Mesenchymal stem cell (in vitro differentiated cells and primary cell): ENCODE results near the gene SDHAF1. TPM values are rescaled to one million over a fixed set of nuclear protein-coding genes. Genes with fewer than 3 reads are reported as not detected.

ENCODE experiments used
- DNase-seq: peaks from one replicate; pipeline ENCODE4 v3.0.0-alpha.2; 2013
- H2AFZ ChIP-seq: one replicate; pipeline ENCODE4 v1.6.1; 2013; ENCODE audit warnings: low read depth, mild to moderate bottlenecking, control low read depth, inconsistent platforms, low read length, moderate library complexity
- H2AK5ac ChIP-seq: 2 replicates; pipeline ENCODE4 v1.6.1; 2013; ENCODE audit warnings: low read length, moderate library complexity, mild to moderate bottlenecking, inconsistent platforms; ENCODE audit not compliant: severe bottlenecking
- H2BK120ac ChIP-seq: one replicate; pipeline ENCODE4 v1.6.1; 2013; ENCODE audit warnings: low read depth, mild to moderate bottlenecking, inconsistent platforms, low read length, moderate library complexity
- H2BK12ac ChIP-seq, 2 experiments: one replicate each; pipeline ENCODE4 v1.6.1; 2013; ENCODE audit warnings: inconsistent platforms in 2 of 2, low read length in 2 of 2, mild to moderate bottlenecking in 2 of 2, moderate library complexity in 2 of 2, control low read depth in 1 of 2
- H2BK15ac ChIP-seq: one replicate; pipeline ENCODE4 v1.6.1; 2013; ENCODE audit warnings: mild to moderate bottlenecking, low read depth, inconsistent platforms; ENCODE audit not compliant: poor library complexity, severe bottlenecking
- H2BK5ac ChIP-seq: 2 replicates; pipeline ENCODE4 v1.6.1; 2013; ENCODE audit warnings: low read depth, mild to moderate bottlenecking, low read length, control low read depth, inconsistent platforms; ENCODE audit not compliant: poor library complexity, severe bottlenecking
- H3K14ac ChIP-seq, 2 experiments: one replicate each; pipeline ENCODE4 v1.6.1; 2013; ENCODE audit warnings: inconsistent platforms in 2 of 2, low read length in 2 of 2, control low read depth in 1 of 2, mild to moderate bottlenecking in 1 of 2, moderate library complexity in 1 of 2
- H3K18ac ChIP-seq, 2 experiments: one replicate each; pipeline ENCODE4 v1.6.1; 2013; ENCODE audit warnings: inconsistent platforms in 2 of 2, low read length in 2 of 2, control low read depth in 1 of 2, low read depth in 1 of 2, mild to moderate bottlenecking in 1 of 2
- H3K23ac ChIP-seq, 2 experiments: one replicate each; pipeline ENCODE4 v1.6.1; 2013; ENCODE audit warnings: inconsistent platforms in 2 of 2, low read length in 2 of 2, mild to moderate bottlenecking in 2 of 2, moderate library complexity in 2 of 2, control low read depth in 1 of 2
- H3K27ac ChIP-seq: 2 replicates; pipeline ENCODE4 v1.5.1; 2013; ENCODE audit warnings: mild to moderate bottlenecking, moderate library complexity, low read length, control low read depth, inconsistent platforms; ENCODE audit not compliant: poor library complexity, severe bottlenecking
- H3K27me3 ChIP-seq, 2 experiments: 2 replicates each; pipeline versions ENCODE4 v1.6.1 to v1.7.0; 2013; ENCODE audit warnings: low read length in 2 of 2, mild to moderate bottlenecking in 2 of 2, moderate library complexity in 2 of 2, control low read depth in 1 of 2, inconsistent platforms in 1 of 2; ENCODE audit not compliant: control insufficient read depth in 1 of 2, insufficient read depth in 1 of 2
- H3K36me3 ChIP-seq, 2 experiments: 2 replicates each; pipeline versions ENCODE4 v1.6.1 to v1.7.0; 2013; ENCODE audit warnings: low read length in 2 of 2, control low read depth in 1 of 2, inconsistent platforms in 1 of 2, low read depth in 1 of 2, mild to moderate bottlenecking in 1 of 2; ENCODE audit not compliant: insufficient read depth in 2 of 2, control insufficient read depth in 1 of 2
- H3K4ac ChIP-seq, 2 experiments: one replicate each; pipeline ENCODE4 v1.6.1; 2013; ENCODE audit warnings: inconsistent platforms in 2 of 2, low read length in 2 of 2, mild to moderate bottlenecking in 2 of 2, moderate library complexity in 2 of 2, control low read depth in 1 of 2, low read depth in 1 of 2
- H3K4me1 ChIP-seq: 2 replicates; pipeline ENCODE4 v1.6.1; 2013; ENCODE audit warnings: low read depth, low read length, control low read depth; ENCODE audit not compliant: control insufficient read depth, insufficient read depth
- H3K4me2 ChIP-seq: 2 replicates; pipeline ENCODE4 v1.6.1; 2013; ENCODE audit warnings: low read length, mild to moderate bottlenecking, inconsistent platforms; ENCODE audit not compliant: poor library complexity, severe bottlenecking
- H3K4me3 ChIP-seq, 2 experiments: 2 replicates each; pipeline versions ENCODE4 v1.5.1 to v1.7.0; 2013; ENCODE audit warnings: low read length in 2 of 2, mild to moderate bottlenecking in 2 of 2, control low read depth in 1 of 2, low read depth in 1 of 2; ENCODE audit not compliant: insufficient read depth in 1 of 2
- H3K79me1 ChIP-seq: replicated peaks from 2 replicates; pipeline ENCODE4 v1.6.1; 2013; ENCODE audit warnings: mild to moderate bottlenecking, control low read depth, low read length, inconsistent platforms; ENCODE audit not compliant: poor library complexity, severe bottlenecking
- H3K9ac ChIP-seq: 2 replicates; pipeline ENCODE4 v1.7.0; 2013; ENCODE audit warnings: mild to moderate bottlenecking, low read length, moderate library complexity
- H3K9me3 ChIP-seq: 2 replicates; pipeline ENCODE4 v1.7.0; 2013; ENCODE audit warnings: mild to moderate bottlenecking, low read length; ENCODE audit not compliant: control insufficient read depth
- H4K8ac ChIP-seq: one replicate; pipeline ENCODE4 v1.6.1; 2013; ENCODE audit warnings: inconsistent platforms, mild to moderate bottlenecking, low read length, moderate library complexity
- H4K91ac ChIP-seq: one replicate; pipeline ENCODE4 v1.6.1; 2013; ENCODE audit warnings: mild to moderate bottlenecking, low read length, inconsistent platforms
- WGBS: methylation state at CpG from one replicate; pipeline ENCODE4 v1.1.7; 2013; ENCODE audit warnings: mixed read lengths; 5-methylcytosine and 5-hydroxymethylcytosine counted together
- polyA plus RNA-seq, 2 experiments: library from polyadenylated mRNA; stranded (reverse); fragments of 200-250 nt; gene quantifications; one replicate each; pipeline ENCODE4 v1.2.3, GENCODE V29; 2013

SDHAF1 gene
- polyA plus RNA-seq (2013, experiment 1 of 2) = 13.3 TPM
- 13.1 TPM for polyA plus RNA-seq (2013, experiment 2 of 2)

- under 1% methylated on average over 86 of the region's 97 CpGs for WGBS
- H3K23ac ChIP-seq = peak within 1 kb of the TSS in 1 of 2 experiments; percentile 75
- no peak within 1 kb of the TSS for H2BK12ac ChIP-seq
- H3K27ac ChIP-seq = no peak within 1 kb of the TSS
- H3K4me1 ChIP-seq = peaks cover 15% of the 10 kb centered on the region
- H2BK5ac ChIP-seq = no peak within 1 kb of the TSS
- peaks cover 0 to 5% of the 10 kb centered on the region in 2 experiments for H3K27me3 ChIP-seq
- H3K18ac ChIP-seq = peak within 1 kb of the TSS; percentile 87 to 95
- H3K9me3 ChIP-seq = no peaks in the 10 kb centered on the region
- H3K36me3 ChIP-seq = peaks cover 8 to 19% of the 10 kb centered on the region in 2 experiments
- peak within 1 kb of the TSS; percentile 29 for H2BK15ac ChIP-seq
- peak within 1 kb of the TSS; percentile 89 for H3K9ac ChIP-seq
- H3K14ac ChIP-seq = peak within 1 kb of the TSS in 1 of 2 experiments; percentile 57
- peaks cover 27% of the 10 kb centered on the region for H3K79me1 ChIP-seq
- no peak within 1 kb of the TSS for H2AK5ac ChIP-seq
- peak; percentile 95 for DNase-seq
- H2AFZ ChIP-seq = peak within 1 kb of the TSS; percentile 92
- peak within 1 kb of the TSS; percentile 92 to 98 for H3K4me3 ChIP-seq
- H4K8ac ChIP-seq = peak within 1 kb of the TSS; percentile 92
- peak within 1 kb of the TSS; percentile 82 for H4K91ac ChIP-seq
- peak within 1 kb of the TSS; percentile 70 to 94 for H3K4ac ChIP-seq
- peak within 1 kb of the TSS; percentile 27 for H2BK120ac ChIP-seq
- peak within 1 kb of the TSS; percentile 85 for H3K4me2 ChIP-seq
Observed at GRCh38 chr19:35995048-35995993, at the start of gene SDHAF1. Gene SDHAF1 (plus strand): TSS chr19:35995188. CDS start chr19:35995275, 87 bp downstream.

GRCh38 chr19:35946203-35946602 lies 48.8 kb upstream of the SDHAF1 start:
- Histone ChIP-seq H2BK120ac (no peak overlapping the region), H4K8ac (no peak overlapping the region), H3K4ac (no peak overlapping the region), H3K14ac (no peak overlapping the region), H3K27me3 (peaks cover 2 to 13% of the 10 kb centered on the region in 2 experiments), H3K79me1 (peaks cover 5% of the 10 kb centered on the region), H3K9me3 (no peaks in the 10 kb centered on the region), H3K4me3 (no peak overlapping the region), H3K18ac (no peak overlapping the region), H3K23ac (no peak overlapping the region), H4K91ac (no peak overlapping the region), H3K9ac (no peak overlapping the region), H2AK5ac (no peak overlapping the region), H3K27ac (no peak overlapping the region), H2BK5ac (no peak overlapping the region), H3K4me2 (no peak overlapping the region), H2BK15ac (no peak overlapping the region), H3K36me3 (peaks cover 8 to 23% of the 10 kb centered on the region in 2 experiments), H2BK12ac (no peak overlapping the region), H3K4me1 (no peaks in the 10 kb centered on the region), H2AFZ (no peak overlapping the region)
- DNase-seq = no peak
- 98% methylated on average over 2 of the region's 4 CpGs for WGBS

GRCh38 chr19:35949131-35949530 lies 45.9 kb upstream of the SDHAF1 start:
- no peak overlapping the region for H3K4me2 ChIP-seq
- H3K27me3 ChIP-seq = peaks cover 23 to 28% of the 10 kb centered on the region in 2 experiments
- no peak overlapping the region for H3K4ac ChIP-seq
- no peak overlapping the region for H2BK120ac ChIP-seq
- no peak overlapping the region for H3K9ac ChIP-seq
- H3K36me3 ChIP-seq = peaks cover 0 to 14% of the 10 kb centered on the region in 2 experiments
- no peaks in the 10 kb centered on the region for H3K9me3 ChIP-seq
- no peak overlapping the region for H2AK5ac ChIP-seq
- H3K4me1 ChIP-seq = no peaks in the 10 kb centered on the region
- H2BK12ac ChIP-seq = no peak overlapping the region
- 0% methylated on average over 1 of the region's 2 CpGs for WGBS
- no peak overlapping the region for H2BK5ac ChIP-seq
- H2BK15ac ChIP-seq = no peak overlapping the region
- no peak overlapping the region for H4K91ac ChIP-seq
- H3K23ac ChIP-seq = no peak overlapping the region
- H3K18ac ChIP-seq = no peak overlapping the region
- H2AFZ ChIP-seq = no peak overlapping the region
- DNase-seq = peak; percentile 20
- no peak overlapping the region for H3K27ac ChIP-seq
- no peak overlapping the region for H4K8ac ChIP-seq
- H3K14ac ChIP-seq = no peak overlapping the region
- no peak overlapping the region for H3K4me3 ChIP-seq
- H3K79me1 ChIP-seq = peaks cover 3% of the 10 kb centered on the region

- H3K4ac ChIP-seq = no peak overlapping the region
- no peak overlapping the region for H3K4me2 ChIP-seq
- H4K91ac ChIP-seq = no peak overlapping the region
- H2BK12ac ChIP-seq = no peak overlapping the region
- no peak overlapping the region for H2BK15ac ChIP-seq
- H3K18ac ChIP-seq = no peak overlapping the region
- WGBS = 78% methylated on average over 4 of the region's 6 CpGs
- H2AFZ ChIP-seq = no peak overlapping the region
- H3K23ac ChIP-seq = no peak overlapping the region
- no peak overlapping the region for H3K4me3 ChIP-seq
- no peak for DNase-seq
- no peak overlapping the region for H2AK5ac ChIP-seq
- H2BK120ac ChIP-seq = no peak overlapping the region
- no peak overlapping the region for H2BK5ac ChIP-seq
- H3K14ac ChIP-seq = no peak overlapping the region
- no peak overlapping the region for H3K27ac ChIP-seq
- no peaks in the 10 kb centered on the region for H3K36me3 ChIP-seq
- peaks cover 48 to 58% of the 10 kb centered on the region in 2 experiments for H3K27me3 ChIP-seq
- H3K4me1 ChIP-seq = peaks cover 4% of the 10 kb centered on the region
- no peaks in the 10 kb centered on the region for H3K79me1 ChIP-seq
- H3K9me3 ChIP-seq = peaks cover 4% of the 10 kb centered on the region
- no peak overlapping the region for H3K9ac ChIP-seq
- no peak overlapping the region for H4K8ac ChIP-seq
Observed at GRCh38 chr19:35955881-35956634, 38.9 kb upstream of the SDHAF1 start.
